Measurements from ENCODE around the gene BLVRA.
"Not testable (repeated sequence)": the region's sequence is repeated elsewhere in the genome, so short reads cannot be mapped to it uniquely, and the experiment has no call there.

Gene BLVRA

GRCh38 chr7:43769791-43770465 is 11.4 kb downstream of the BLVRA start:
- DNase-seq = no peak

DNA sequence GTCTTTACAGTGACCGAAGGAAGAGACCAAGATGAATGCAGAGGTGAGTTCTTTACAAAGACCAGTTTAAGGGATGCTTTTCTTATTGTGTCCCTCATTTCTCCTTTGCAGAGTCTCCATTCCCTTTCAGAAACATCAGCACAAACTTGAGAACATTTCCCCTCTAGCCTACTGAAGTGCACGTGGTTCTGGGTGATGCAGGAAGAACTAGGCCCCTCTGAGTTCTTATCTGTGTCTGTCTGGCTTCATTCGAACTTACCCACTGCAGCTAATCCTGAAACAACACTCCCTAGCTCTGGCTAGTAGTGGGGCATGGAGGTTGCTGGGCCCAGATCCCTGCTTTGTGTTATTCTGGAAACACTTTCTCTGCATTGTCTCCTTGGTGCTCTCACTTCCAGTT is 12.6 kb downstream of the BLVRA start:
- no peak for DNase-seq

DNA sequence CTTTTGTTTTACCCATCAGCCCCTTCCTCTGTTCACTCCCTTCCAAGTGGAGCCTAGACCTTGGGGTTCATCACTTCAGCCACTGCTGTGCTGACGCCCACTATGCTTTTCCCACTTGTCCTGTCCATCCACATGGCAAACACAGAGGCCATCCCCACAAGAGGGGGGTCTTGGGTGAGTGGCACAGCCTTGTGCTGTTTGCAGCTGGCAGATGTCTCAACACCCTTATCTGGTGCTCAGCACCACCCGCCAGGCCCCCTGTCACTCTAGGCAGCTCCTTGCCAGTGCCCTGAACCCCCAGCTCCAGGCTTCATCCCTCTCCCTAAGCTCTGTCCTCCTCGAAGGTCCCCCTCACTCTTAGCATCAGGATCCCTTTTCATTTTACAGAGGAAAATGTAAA is 13.1 kb downstream of the BLVRA start:
- DNase-seq = no peak

DNA sequence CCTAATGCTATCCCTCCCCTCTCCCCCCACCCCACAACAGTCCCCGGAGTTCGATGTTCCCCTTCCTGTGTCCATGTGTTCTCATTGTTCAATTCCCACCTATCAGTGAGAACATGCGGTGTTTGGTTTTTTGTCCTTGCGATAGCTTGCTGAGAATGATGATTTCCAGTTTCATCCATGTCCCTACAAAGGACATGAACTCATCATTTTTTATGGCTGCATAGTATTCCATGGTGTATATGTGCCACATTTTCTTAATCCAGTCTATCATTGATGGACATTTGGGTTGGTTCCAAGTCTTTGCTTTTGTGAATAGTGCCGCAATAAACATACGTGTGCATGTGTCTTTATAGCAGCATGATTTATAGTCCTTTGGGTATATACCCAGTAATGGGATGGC is 14.8 kb downstream of the BLVRA start:
- DNase-seq = not testable (repeated sequence)

GRCh38 chr7:43775255-43775654 is 16.8 kb downstream of the BLVRA start:
- not testable (repeated sequence) for DNase-seq

GRCh38 chr7:43778293-43779044 is 20.0 kb downstream of the BLVRA start:
- not testable (repeated sequence) for DNase-seq

DNA sequence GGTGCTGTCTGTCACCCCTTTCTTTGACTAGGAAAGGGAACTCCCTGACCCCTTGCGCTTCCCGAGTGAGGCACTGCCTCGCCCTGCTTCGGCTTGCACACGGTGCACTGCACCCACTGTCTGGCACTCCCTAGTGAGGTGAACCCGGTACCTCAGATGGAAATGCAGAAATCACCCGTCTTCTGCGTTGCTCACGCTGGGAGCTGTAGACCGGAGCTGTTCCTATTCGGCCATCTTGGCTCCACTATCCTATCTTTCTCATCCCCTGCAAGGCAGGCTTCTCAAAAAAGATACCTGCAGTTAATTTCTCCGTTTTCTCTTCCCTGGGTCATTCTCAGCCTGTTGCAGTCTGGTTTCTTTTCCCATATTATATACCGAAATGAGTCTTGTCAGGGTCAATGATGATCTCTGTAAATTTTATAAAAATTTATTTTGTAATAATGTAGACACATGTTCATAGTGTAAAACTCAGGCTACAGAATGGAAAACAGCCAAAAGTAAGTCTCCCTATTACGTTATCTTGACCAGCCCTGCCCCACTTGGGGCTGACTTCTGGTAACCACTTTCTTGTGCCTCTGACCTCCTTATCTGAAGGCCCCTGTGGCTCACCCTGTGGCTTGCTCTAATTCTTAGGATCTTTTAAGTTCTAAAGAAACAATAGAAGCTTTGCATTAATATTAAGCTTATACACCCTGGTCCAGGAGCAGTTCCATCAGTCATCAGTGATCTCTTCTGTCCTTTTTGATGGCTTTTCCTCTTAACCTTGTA is 20.7 kb downstream of the BLVRA start:
- DNase-seq = no peak

GRCh38 chr7:43781726-43782607 is 23.5 kb downstream of the BLVRA start:
- no peak for DNase-seq

- DNase-seq = no peak
Measured at GRCh38 chr7:43782768-43783555, 24.5 kb downstream of the BLVRA start.

DNA sequence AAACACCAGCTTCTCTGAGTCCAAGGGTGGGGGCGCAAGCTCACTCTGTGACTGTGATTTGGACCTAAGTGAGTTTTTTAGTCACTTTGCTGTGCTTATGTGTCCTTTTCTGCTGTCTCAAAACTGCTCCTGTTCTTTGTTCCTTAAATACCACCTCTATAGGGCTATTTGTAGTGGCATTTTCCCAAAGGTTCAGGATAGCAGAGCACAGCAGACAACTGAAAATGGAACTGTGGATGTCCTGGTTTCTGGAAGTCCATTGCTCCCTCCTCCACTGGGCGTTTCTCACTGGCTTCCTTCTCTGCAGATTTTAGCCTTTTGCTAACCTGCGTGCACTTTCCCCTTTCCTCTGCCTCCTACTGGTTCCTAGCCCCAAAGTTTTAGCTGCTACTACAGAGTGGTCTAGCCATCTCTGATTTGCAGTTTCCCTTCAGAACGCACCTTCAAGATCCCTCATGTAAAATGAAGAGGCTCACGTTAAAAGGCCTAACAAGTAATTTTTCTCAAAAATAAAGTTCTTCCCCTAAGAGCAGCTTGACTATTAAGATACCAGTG is 25.6 kb downstream of the BLVRA start:
- DNase-seq = no peak

DNA sequence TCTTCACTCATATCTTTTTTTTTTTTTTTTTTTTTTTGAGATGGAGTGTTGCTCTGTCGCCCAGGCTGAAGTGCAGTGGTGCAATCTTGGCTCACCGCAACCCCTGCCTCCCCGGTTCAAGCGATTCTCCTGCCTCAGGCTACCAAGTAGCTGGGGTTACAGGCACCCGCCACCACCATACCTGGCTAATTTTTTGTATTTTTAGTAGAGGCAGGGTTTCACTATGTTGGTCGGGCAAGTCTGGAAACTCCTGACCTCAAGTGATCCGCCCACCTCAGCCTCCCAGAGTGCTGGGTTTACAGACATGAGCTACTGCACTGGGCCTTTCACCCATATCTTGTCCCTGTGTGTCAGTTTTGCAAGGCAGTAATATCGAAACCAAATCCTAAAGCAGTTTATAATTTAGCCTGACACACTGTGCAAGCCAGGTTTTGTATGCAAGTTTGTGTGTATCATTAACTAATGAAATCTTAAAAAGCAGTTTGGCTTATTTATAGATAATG is 26.2 kb downstream of the BLVRA start:
- not testable (repeated sequence) for DNase-seq

GRCh38 chr7:43785420-43785819 is 26.9 kb downstream of the BLVRA start:
- no peak for DNase-seq

DNA sequence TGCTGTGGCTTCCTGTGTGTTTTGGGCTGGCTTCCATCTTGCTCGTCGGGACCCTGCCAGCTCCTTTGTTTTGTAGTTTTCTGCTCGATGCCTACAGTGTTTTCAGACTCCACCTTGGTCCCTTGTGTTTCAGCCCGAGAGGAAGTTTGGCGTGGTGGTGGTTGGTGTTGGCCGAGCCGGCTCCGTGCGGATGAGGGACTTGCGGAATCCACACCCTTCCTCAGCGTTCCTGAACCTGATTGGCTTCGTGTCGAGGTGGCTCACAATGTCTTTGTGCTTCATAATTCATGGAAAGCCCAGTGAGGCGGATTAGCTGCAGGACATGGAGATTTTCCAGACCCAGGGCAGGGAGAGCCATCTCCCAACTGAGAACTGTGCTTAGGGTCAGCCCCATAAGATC is 29.3 kb downstream of the BLVRA start:
- no peak for DNase-seq

GRCh38 chr7:43790006-43790405 is 31.5 kb downstream of the BLVRA start:
- DNase-seq = no peak

GRCh38 chr7:43790834-43791233 is 32.4 kb downstream of the BLVRA start:
- DNase-seq = no peak

- no peak for DNase-seq
Measured at GRCh38 chr7:43791665-43792064, 33.2 kb downstream of the BLVRA start.

DNA sequence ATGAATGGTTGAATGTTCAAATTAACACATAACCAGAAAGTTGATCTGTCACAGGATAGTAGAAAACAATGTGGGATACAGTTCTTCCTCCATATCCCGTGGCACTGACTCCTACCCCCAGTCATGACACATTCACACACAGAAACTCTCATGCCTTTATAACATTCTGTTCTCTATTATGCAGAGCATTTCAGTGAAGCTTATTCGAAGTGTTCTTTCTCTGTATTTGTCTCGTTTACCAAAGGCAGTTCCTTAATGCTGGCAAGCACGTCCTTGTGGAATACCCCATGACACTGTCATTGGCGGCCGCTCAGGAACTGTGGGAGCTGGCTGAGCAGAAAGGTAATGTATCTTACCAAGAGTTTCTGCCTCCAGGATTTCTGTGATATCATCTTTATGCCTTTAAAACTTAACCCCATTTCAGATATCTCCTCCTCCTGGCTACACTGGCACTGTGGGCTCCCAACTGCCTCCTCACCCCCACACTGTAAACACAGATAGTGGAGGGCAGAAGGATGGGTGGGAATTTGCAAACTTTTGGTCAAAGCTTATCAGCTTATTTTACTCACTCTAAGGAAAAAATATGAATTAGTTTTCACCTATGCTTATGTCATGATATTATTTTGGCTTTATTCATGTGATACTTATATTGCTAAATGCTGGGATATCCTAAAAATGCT is 34.1 kb downstream of the BLVRA start:
- DNase-seq = no peak

DNA sequence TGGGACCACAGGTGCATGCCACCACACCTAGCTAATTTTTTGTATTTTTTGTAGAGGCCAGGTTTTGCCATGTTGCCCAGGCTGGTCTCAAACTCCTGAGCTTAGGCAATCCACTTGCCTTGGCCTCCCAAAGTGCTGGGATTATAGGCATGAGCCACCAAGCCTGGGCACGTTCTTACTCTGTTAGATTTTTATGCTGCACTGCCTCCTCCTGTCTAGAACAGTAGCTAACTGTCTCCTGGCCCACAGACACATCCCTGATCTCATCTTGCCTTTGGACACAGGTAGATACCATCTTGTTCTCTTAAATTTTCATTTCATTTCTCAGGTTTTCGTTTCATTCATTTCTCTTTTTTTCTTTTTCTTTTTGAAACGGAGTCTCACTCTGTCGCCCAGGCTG is 41.1 kb downstream of the BLVRA start:
- DNase-seq = no peak

GRCh38 chr7:43803865-43804264 is 45.4 kb downstream of the BLVRA start:
- DNase-seq = no peak

DNA sequence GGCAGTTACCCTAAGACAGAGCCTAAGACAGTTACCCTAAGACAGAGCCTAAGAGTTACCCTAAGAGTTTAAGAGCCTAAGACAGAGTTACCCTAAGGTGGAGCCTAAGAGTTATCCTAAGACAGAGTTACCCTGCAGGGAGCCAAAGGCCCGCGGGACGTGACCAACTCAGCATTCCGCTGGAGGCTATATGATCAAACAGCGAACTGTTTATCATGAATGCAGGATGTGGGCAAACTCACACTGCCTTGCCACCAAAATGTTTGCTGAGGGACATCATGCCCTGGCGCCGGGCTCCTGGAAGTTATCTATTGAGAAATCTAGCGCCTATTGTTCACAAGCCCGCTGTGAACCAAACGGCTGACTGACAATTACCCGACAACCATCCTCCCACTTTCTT is 49.9 kb downstream of the BLVRA start:
- DNase-seq = no peak
